GF-D8 (cell line): ENCODE measurements around the gene ABCA13.

Source experiments
- DNase-seq: peaks from one replicate; lab custom pipeline; 2025; lab: John Stamatoyannopoulos, UW

ABCA13 gene

GRCh38 chr7:48245751-48246472 is 74.7 kb downstream of the ABCA13 start:
- DNase-seq: peak; percentile 92

- DNase-seq: no peak
These were observed 77.9 kb downstream of the ABCA13 start for GRCh38 chr7:48249166-48249565.

- no peak for DNase-seq
These were observed 79.2 kb downstream of the ABCA13 start for GRCh38 chr7:48250441-48250951.

- no peak for DNase-seq
These were observed 80.5 kb downstream of the ABCA13 start for GRCh38 chr7:48251766-48252165.

GRCh38 chr7:48252995-48253394 is 81.7 kb downstream of the ABCA13 start:
- no peak for DNase-seq

GRCh38 chr7:48255046-48255445 is 83.8 kb downstream of the ABCA13 start:
- DNase-seq: no peak

GRCh38 chr7:48259463-48260280 is 88.4 kb downstream of the ABCA13 start:
- DNase-seq: no peak

- DNase-seq: no peak
These were observed 90.4 kb downstream of the ABCA13 start for GRCh38 chr7:48261696-48262095.

- no peak for DNase-seq
These were observed 91.5 kb downstream of the ABCA13 start for GRCh38 chr7:48262606-48263310.

GRCh38 chr7:48263311-48263650 is 92.0 kb downstream of the ABCA13 start:
- no peak for DNase-seq

GRCh38 chr7:48269066-48269465 is 97.8 kb downstream of the ABCA13 start:
- DNase-seq: no peak

GRCh38 chr7:48274662-48275061 is 103.4 kb downstream of the ABCA13 start:
- no peak for DNase-seq

- DNase-seq: no peak
These were observed 108.2 kb downstream of the ABCA13 start for GRCh38 chr7:48279420-48279819.

GRCh38 chr7:48280100-48280499 is 108.8 kb downstream of the ABCA13 start:
- DNase-seq: no peak

- no peak for DNase-seq
These were observed 114.1 kb downstream of the ABCA13 start for GRCh38 chr7:48285373-48285772.

GRCh38 chr7:48286836-48287235 is 115.6 kb downstream of the ABCA13 start:
- DNase-seq: no peak

GRCh38 chr7:48289656-48290055 is 118.4 kb downstream of the ABCA13 start:
- no peak for DNase-seq

- no peak for DNase-seq
These were observed 121.7 kb downstream of the ABCA13 start for GRCh38 chr7:48292949-48293348.

- DNase-seq: no peak
These were observed 124.2 kb downstream of the ABCA13 start for GRCh38 chr7:48295296-48295971.

- no peak for DNase-seq
These were observed 125.7 kb downstream of the ABCA13 start for GRCh38 chr7:48296966-48297365.

- DNase-seq: no peak
These were observed 127.5 kb downstream of the ABCA13 start for GRCh38 chr7:48298779-48299178.

- DNase-seq: no peak
These were observed 128.4 kb downstream of the ABCA13 start for GRCh38 chr7:48299580-48300169.
